GM18861 (cell line): ENCODE data around the gene ITGB5.

Experiments used
- ATAC-seq: cut with Tn5 transposase; IDR thresholded peaks from one replicate; pipeline ENCODE4 v1.9.1; 2021; ENCODE audit not compliant: unreplicated experiment

Gene ITGB5

GRCh38 chr3:124895756-124896155 lies 8.6 kb upstream of the ITGB5 start:
- ATAC-seq: no peak

- no peak for ATAC-seq
These were observed 6.4 kb upstream of the ITGB5 start for GRCh38 chr3:124893526-124893925.

- ATAC-seq: no peak
These were observed 3.5 kb upstream of the ITGB5 start for GRCh38 chr3:124890573-124891190.

GRCh38 chr3:124888482-124889441 lies 1.6 kb upstream of the ITGB5 start:
- ATAC-seq: no peak

GRCh38 chr3:124887932-124888298 lies 750 bp upstream of the ITGB5 start:
- no peak for ATAC-seq

- ATAC-seq: no peak
These were observed 753 bp downstream of the ITGB5 start for GRCh38 chr3:124886168-124887056.

GRCh38 chr3:124885466-124886167 lies 1.5 kb downstream of the ITGB5 start:
- ATAC-seq: no peak

GRCh38 chr3:124884474-124885101 lies 2.6 kb downstream of the ITGB5 start:
- no peak for ATAC-seq

GRCh38 chr3:124883766-124884473 lies 3.2 kb downstream of the ITGB5 start:
- ATAC-seq: no peak

GRCh38 chr3:124882816-124883747 lies 4.1 kb downstream of the ITGB5 start:
- ATAC-seq: no peak

- ATAC-seq: no peak
These were observed 5.0 kb downstream of the ITGB5 start for GRCh38 chr3:124881976-124882697.

GRCh38 chr3:124879337-124879680 lies 7.9 kb downstream of the ITGB5 start:
- ATAC-seq: no peak

GRCh38 chr3:124878561-124879336 lies 8.4 kb downstream of the ITGB5 start:
- no peak for ATAC-seq

- ATAC-seq: no peak
These were observed 9.5 kb downstream of the ITGB5 start for GRCh38 chr3:124877674-124878073.

GRCh38 chr3:124876401-124876878 lies 10.7 kb downstream of the ITGB5 start:
- ATAC-seq: no peak

- ATAC-seq: no peak
These were observed 13.9 kb downstream of the ITGB5 start for GRCh38 chr3:124873226-124873625.

GRCh38 chr3:124867511-124867910 lies 19.7 kb downstream of the ITGB5 start:
- no peak for ATAC-seq
